K562 (cell line): ENCODE measurements around the gene FYB2. TPM values are rescaled to one million over a fixed set of nuclear protein-coding genes. Genes with fewer than 3 reads are reported as not detected.

Experiments used
- ATAC-seq: fragments of 200-7000 bp; cut with Tn5 transposase; 3 replicates; pipeline ENCODE4 v1.9.1; 2020; ENCODE audit warnings: moderate library complexity
- BruUV-seq: library from RNA; stranded (reverse); fragments of 400-500 nt; replicated peaks from 2 replicates; lab custom pipeline; 2021; lab: Mats Ljungman, UMichigan
- CTCF ChIA-PET: fragments of 300-600 bp; formaldehyde crosslinking; extraction: SDS; loops from one replicate; lab custom pipeline; 2021; ENCODE audit warnings: low intra/inter-chr PET ratio; lab: Yijun Ruan, JAX
- POLR2A ChIA-PET: fragments of 300-600, 350-650 bp; sonication (Branson Sonifier 250); formaldehyde crosslinking; extraction: SDS; loops from one replicate; lab custom pipeline; 2021; ENCODE audit warnings: antibody characterized with exemption, inconsistent platforms; lab: Yijun Ruan, JAX
- DNase-seq, 4 experiments: peaks; one replicate each; pipeline versions ENCODE4 v3.0.0 to v3.0.0-alpha.2; 2011 to 2018; ENCODE audit warnings: low spot score in 3 of 4, mixed read lengths in 3 of 4; ENCODE audit errors: extremely low read depth in 1 of 4
- FAIRE-seq: peaks from 2 replicates; lab custom pipeline; 2011; peaks lifted over from hg19 to GRCh38; lab: Jason Lieb, UNC
- H2AFZ ChIP-seq: 2 replicates; pipeline ENCODE4 v1.6.0; 2011; ENCODE audit warnings: low read depth, low read length, control low read depth, inconsistent platforms
- H3K27ac ChIP-seq: fragments of 200-600 bp; 3 replicates; pipeline ENCODE4 v1.8.0; 2011; ENCODE audit warnings: low read depth, mild to moderate bottlenecking, control low read depth, inconsistent platforms, low read length, moderate library complexity, mixed read lengths; ENCODE audit errors: extremely low read depth
- H3K27me3 ChIP-seq, 2 experiments: fragments of 300-600 bp in 1 of 2; 2 replicates in 1 of 2; 3 replicates in 1 of 2; pipeline versions ENCODE4 v1.6.0 to v1.8.0; 2011; ENCODE audit warnings: inconsistent platforms in 2 of 2, low read length in 2 of 2, mild to moderate bottlenecking in 1 of 2, mixed read lengths in 1 of 2, moderate library complexity in 1 of 2; ENCODE audit not compliant: control insufficient read depth in 2 of 2, insufficient read depth in 2 of 2
- H3K36me3 ChIP-seq: fragments of 300-600 bp; 3 replicates; pipeline ENCODE4 v1.8.0; 2011; ENCODE audit warnings: mild to moderate bottlenecking, low read length, inconsistent platforms; ENCODE audit not compliant: control insufficient read depth, insufficient read depth
- H3K4me1 ChIP-seq, 2 experiments: fragments of 200-600 bp in 1 of 2; replicated peaks in 1 of 2; 2 replicates in 1 of 2; 3 replicates in 1 of 2; pipeline versions ENCODE4 v1.5.1 to v1.8.0; 2011; ENCODE audit warnings: inconsistent platforms in 2 of 2, low read length in 2 of 2, mild to moderate bottlenecking in 1 of 2, mixed read lengths in 1 of 2, moderate library complexity in 1 of 2; ENCODE audit not compliant: control insufficient read depth in 2 of 2, insufficient read depth in 2 of 2
- H3K4me2 ChIP-seq: 2 replicates; pipeline ENCODE4 v1.6.1; 2011; ENCODE audit warnings: low read length, control low read depth, inconsistent platforms, mixed read lengths; ENCODE audit not compliant: insufficient read depth
- H3K4me3 ChIP-seq: fragments of 200-600 bp; sonication (generic), shearing (Covaris generic); 2 replicates; pipeline ENCODE4 v1.5.1; 2016; ENCODE audit warnings: control low read depth, inconsistent platforms
- H3K79me2 ChIP-seq: fragments of 200-600 bp; 3 replicates; pipeline ENCODE4 v1.8.0; 2011; ENCODE audit warnings: low read length, inconsistent platforms; ENCODE audit not compliant: control insufficient read depth, insufficient read depth
- H3K9ac ChIP-seq, 2 experiments: 2 replicates each; pipeline versions ENCODE4 v1.6.0 to v1.6.1; 2011; ENCODE audit warnings: low read depth in 2 of 2, low read length in 2 of 2, control low read depth in 1 of 2, inconsistent platforms in 1 of 2, mild to moderate bottlenecking in 1 of 2, mixed read lengths in 1 of 2; ENCODE audit not compliant: insufficient read depth in 1 of 2
- H3K9me1 ChIP-seq: one replicate; pipeline ENCODE4 v1.6.0; 2011; ENCODE audit warnings: inconsistent platforms, mild to moderate bottlenecking, low read length, moderate library complexity; ENCODE audit not compliant: control insufficient read depth, insufficient read depth
- H3K9me3 ChIP-seq: replicated peaks from 2 replicates; pipeline ENCODE4 v1.5.1; 2011; ENCODE audit warnings: low read depth, low read length, inconsistent platforms; ENCODE audit not compliant: control insufficient read depth, insufficient read depth
- H4K20me1 ChIP-seq: replicated peaks from 2 replicates; pipeline ENCODE4 v1.6.1; 2011; ENCODE audit warnings: low read length, inconsistent platforms, mixed read lengths; ENCODE audit not compliant: control insufficient read depth, insufficient read depth
- BCOR ChIP-seq: fragments of 450-650 bp; IDR thresholded peaks from 2 replicates; pipeline ENCODE4 v1.6.1; 2016
- CBX2 ChIP-seq: fragments of 200-600 bp; sonication (generic); IDR thresholded peaks from one replicate; pipeline ENCODE4 v1.6.1; 2012; ENCODE audit warnings: mild to moderate bottlenecking, low read length, inconsistent platforms; ENCODE audit not compliant: insufficient read depth, poor library complexity, severe bottlenecking
- CGGBP1 ChIP-seq: fragments of 250-450 bp; sonication (Bioruptor Pico); IDR thresholded peaks from 2 replicates; pipeline ENCODE4 v1.9.0; 2021; ENCODE audit warnings: mild to moderate bottlenecking
- FOXK1 ChIP-seq: sonication (generic); formaldehyde crosslinking; IDR thresholded peaks from 2 replicates; pipeline ENCODE4 v1.8.0; 2022; ENCODE audit warnings: missing genetic modification reagents, mild to moderate bottlenecking, borderline replicate concordance
- HCFC1 ChIP-seq: IDR thresholded peaks from 2 replicates; pipeline ENCODE4 v1.6.1; 2012; ENCODE audit warnings: low read depth, low read length, improper control_type of control experiment
- HMGXB4 ChIP-seq: sonication (generic); formaldehyde crosslinking; IDR thresholded peaks from 2 replicates; pipeline ENCODE4 v1.8.1; 2023; ENCODE audit warnings: mild to moderate bottlenecking, missing genetic modification reagents
- NR1H2 ChIP-seq: sonication (generic); formaldehyde crosslinking; IDR thresholded peaks from 2 replicates; pipeline ENCODE4 v1.4.0; 2020; ENCODE audit warnings: mild to moderate bottlenecking, missing genetic modification reagents
- RBM14 ChIP-seq: fragments of 200-400 bp; formaldehyde crosslinking; IDR thresholded peaks from 2 replicates; pipeline ENCODE4 v1.6.1; 2018; ENCODE audit warnings: low read depth, mild to moderate bottlenecking, low read length, moderate library complexity, borderline replicate concordance; ENCODE audit not compliant: insufficient read depth
- RUNX1 ChIP-seq: sonication (generic); IDR thresholded peaks from 2 replicates; pipeline ENCODE4 v1.6.1; 2016; ENCODE audit warnings: antibody characterized with exemption, low read depth
- SIX5 ChIP-seq, 2 experiments: IDR thresholded peaks; 2 replicates each; pipeline ENCODE4 v1.6.1; 2011; ENCODE audit warnings: low read length in 2 of 2, borderline replicate concordance in 1 of 2, low read depth in 1 of 2, mild to moderate bottlenecking in 1 of 2, moderate library complexity in 1 of 2; ENCODE audit not compliant: insufficient read depth in 1 of 2
- TARDBP ChIP-seq: fragments of 450-650 bp; IDR thresholded peaks from 2 replicates; pipeline ENCODE4 v1.6.1; 2016
- ZBTB9 ChIP-seq: fragments of 450-650 bp; formaldehyde crosslinking; IDR thresholded peaks from 2 replicates; pipeline ENCODE4 v1.4.0; 2020; ENCODE audit warnings: mild to moderate bottlenecking, moderate library complexity
- ZNF232 ChIP-seq: sonication (generic); formaldehyde crosslinking; IDR thresholded peaks from 2 replicates; pipeline ENCODE4 v1.8.0; 2022; ENCODE audit warnings: mild to moderate bottlenecking, missing genetic modification reagents
- ZNF347 ChIP-seq: fragments of 450-650 bp; formaldehyde crosslinking; IDR thresholded peaks from 2 replicates; pipeline ENCODE4 v1.4.0; 2020; ENCODE audit warnings: low read depth, mild to moderate bottlenecking, moderate library complexity
- ZNF717 ChIP-seq: fragments of 250-450 bp; sonication (Bioruptor Pico); IDR thresholded peaks from 2 replicates; pipeline ENCODE4 v1.5.0; 2021
- ZNF76 ChIP-seq: fragments of 250-450 bp; sonication (Bioruptor Pico); IDR thresholded peaks from 2 replicates; pipeline ENCODE4 v1.4.0; 2020; ENCODE audit warnings: mild to moderate bottlenecking, moderate library complexity, borderline replicate concordance
- WGBS: fragments of 100-300 bp; shearing (Covaris generic); methylation state at CpG from one replicate; pipeline ENCODE4 v1.1.6; 2016; ENCODE audit warnings: low coverage, mixed read lengths; ENCODE audit not compliant: insufficient coverage; ENCODE audit errors: missing lambda C conversion rate; 5-methylcytosine and 5-hydroxymethylcytosine counted together
- in situ Hi-C: fragments of 300-500 bp; cut with MboI; formaldehyde crosslinking; loops from 4 replicates; pipeline ENCODE4 v1.15.0; 2018; ENCODE audit warnings: inconsistent platforms, mixed read lengths
- intact Hi-C: fragments of 100-400 bp; cut with micrococcal nuclease; formaldehyde crosslinking; loops from 2 replicates; pipeline ENCODE4 v1.14.2; 2022
- polyA plus RNA-seq, 8 experiments: library from polyadenylated mRNA; depleted of rRNA in 4 of 8; stranded (reverse) in 5 of 8; unstranded in 3 of 8; fragments of >200 nt; fragmentation: Nextera tagmentation in 2 of 8; fragmentation: Illumina TruSeq in 1 of 8; extraction: Ambion mirVana in 2 of 8; extraction: Trizol in 1 of 8; gene quantifications; 2 replicates each; pipeline versions ENCODE4 v1.2.1 to v1.2.3, GENCODE V29; 2011 to 2014; ENCODE audit warnings: inconsistent platforms in 1 of 8, missing spikeins in 1 of 8
- total RNA-seq, 7 experiments: library from RNA; depleted of rRNA in 6 of 7; stranded (reverse); fragments of >200 nt in 6 of 7; fragmentation: Illumina TruSeq in 2 of 7; extraction: Trizol in 2 of 7; gene quantifications; 2 replicates each; pipeline versions ENCODE4 v1.2.1 to v1.2.3, GENCODE V29; 2011 to 2021; ENCODE audit warnings: low replicate concordance in 1 of 7

FYB2 gene
- total and polyA plus RNA-seq, 9 of the 15 experiments (the other 6 are each of a cell fraction or from before 2014, with no cell fraction given), result not detected

DNA sequence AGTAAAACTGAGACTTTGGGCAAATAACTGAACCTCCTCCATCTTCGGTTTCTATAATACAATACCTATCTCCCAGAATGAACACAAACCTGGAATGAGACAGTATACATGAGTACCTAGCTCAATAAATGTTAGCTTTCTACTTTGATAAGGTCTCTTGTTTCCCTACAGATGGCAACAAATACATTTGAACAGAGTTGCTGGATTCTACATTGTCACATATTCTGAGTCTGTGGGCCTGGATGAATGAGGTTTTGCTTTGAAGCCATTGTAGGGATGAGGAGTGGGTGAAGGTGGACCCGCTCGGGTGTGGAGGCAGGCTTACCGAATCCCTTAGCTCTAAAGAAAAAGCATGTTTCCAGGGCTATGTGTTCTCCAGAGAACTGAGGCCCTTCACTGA is 13.9 kb upstream of the FYB2 start:
- H3K9me1 ChIP-seq, result no peaks in the 10 kb centered on the region
- H3K27ac ChIP-seq, result no peak overlapping the region
- no peaks in the 10 kb centered on the region for H3K79me2 ChIP-seq
- intact Hi-C loops, result loop anchor here (5.0 kb wide), 2 partner anchors 184 to 1819 kb away; no protein-coding TSS in a partner anchor
- H3K27me3 ChIP-seq, result peaks cover 0 to 5% of the 10 kb centered on the region in 2 experiments; a peak in 2 of 5 replicates
- H3K9me3 ChIP-seq, result no peaks in the 10 kb centered on the region
- POLR2A ChIA-PET, result no interaction called here
- no peak for ATAC-seq
- FAIRE-seq, result no peak
- DNase-seq, result no peak
- H3K4me1 ChIP-seq, result no peaks in the 10 kb centered on the region
- no peaks in the 10 kb centered on the region for H3K36me3 ChIP-seq
- H2AFZ ChIP-seq, result no peak overlapping the region
- in situ Hi-C loops, result loop anchor here (25.0 kb wide), 1 partner anchor 1204 kb away; no protein-coding TSS in a partner anchor
- TF ChIP-seq NR1H2 (CRISPR knock-in tag), result no peak
- no peak for TF ChIP-seq ZNF717
- TF ChIP-seq CBX2, result no peak
- TF ChIP-seq TARDBP, result no peak
- TF ChIP-seq RBM14, result no peak
- TF ChIP-seq ZNF347 (CRISPR knock-in tag), result no peak
- TF ChIP-seq ZNF76 (CRISPR knock-in tag), result no peak
- no peak for TF ChIP-seq BCOR
- TF ChIP-seq FOXK1 (CRISPR knock-in tag), result no peak
- TF ChIP-seq HMGXB4 (CRISPR knock-in tag), result no peak
- no peak for TF ChIP-seq SIX5 (IDR thresholded peaks at IDR 0.05; ENCODE audit: borderline replicate concordance in 1 of 2, insufficient read depth in 1 of 2, low read depth in 1 of 2, low read length in 2 of 2)
- no peak for TF ChIP-seq CGGBP1
- no peak for TF ChIP-seq ZNF232 (CRISPR knock-in tag)
- no peak for TF ChIP-seq ZBTB9 (CRISPR knock-in tag)
- no peak for TF ChIP-seq RUNX1
- TF ChIP-seq HCFC1, result no peak
- no peaks in the 10 kb centered on the region for H4K20me1 ChIP-seq
- no peak overlapping the region for H3K4me2 ChIP-seq
- WGBS, result 11% methylated on average over 4 of the region's 4 CpGs
- no peak overlapping the region for H3K4me3 ChIP-seq
- CTCF ChIA-PET, result no interaction called here
- H3K9ac ChIP-seq, result no peak overlapping the region
- BruUV-seq, result no TSS peak
